GM18861 (cell line): ENCODE measurements around the gene TCERG1L.

Source experiments
- ATAC-seq: cut with Tn5 transposase; IDR thresholded peaks from one replicate; pipeline ENCODE4 v1.9.1; 2021; ENCODE audit not compliant: unreplicated experiment

TCERG1L gene

GRCh38 chr10:131211965-131212619 is 99.4 kb downstream of the TCERG1L start:
- no peak for ATAC-seq

- no peak for ATAC-seq
Measured at GRCh38 chr10:131211559-131211958, 100.0 kb downstream of the TCERG1L start.

- no peak for ATAC-seq
Measured at GRCh38 chr10:131211146-131211545, 100.4 kb downstream of the TCERG1L start.

- ATAC-seq: no peak
Measured at GRCh38 chr10:131210181-131210580, 101.3 kb downstream of the TCERG1L start.

GRCh38 chr10:131207584-131208532 is 103.7 kb downstream of the TCERG1L start:
- ATAC-seq: no peak

- ATAC-seq: no peak
Measured at GRCh38 chr10:131207176-131207575, 104.3 kb downstream of the TCERG1L start.

- no peak for ATAC-seq
Measured at GRCh38 chr10:131206111-131206995, 105.2 kb downstream of the TCERG1L start.

- no peak for ATAC-seq
Measured at GRCh38 chr10:131205556-131205955, 106.0 kb downstream of the TCERG1L start.

GRCh38 chr10:131204406-131205152 is 106.9 kb downstream of the TCERG1L start:
- ATAC-seq: no peak

GRCh38 chr10:131203456-131204357 is 107.8 kb downstream of the TCERG1L start:
- no peak for ATAC-seq

- ATAC-seq: no peak
Measured at GRCh38 chr10:131202990-131203389, 108.5 kb downstream of the TCERG1L start.

GRCh38 chr10:131201741-131202515 is 109.6 kb downstream of the TCERG1L start:
- no peak for ATAC-seq

GRCh38 chr10:131200856-131201470 is 110.6 kb downstream of the TCERG1L start:
- no peak for ATAC-seq

- no peak for ATAC-seq
Measured at GRCh38 chr10:131199646-131200045, 111.9 kb downstream of the TCERG1L start.

- no peak for ATAC-seq
Measured at GRCh38 chr10:131198843-131199242, 112.7 kb downstream of the TCERG1L start.

GRCh38 chr10:131198401-131198800 is 113.1 kb downstream of the TCERG1L start:
- no peak for ATAC-seq

- ATAC-seq: no peak
Measured at GRCh38 chr10:131196176-131196885, 115.2 kb downstream of the TCERG1L start.
